Measurements from ENCODE around the gene NPHS1. TPM values are rescaled to one million over a fixed set of nuclear protein-coding genes. Genes with fewer than 3 reads are reported as not detected.

NPHS1 gene
- total and polyA plus RNA-seq, 7 experiments from 2014 or later, result 0.30 to 0.51 TPM; not detected in 5

DNA sequence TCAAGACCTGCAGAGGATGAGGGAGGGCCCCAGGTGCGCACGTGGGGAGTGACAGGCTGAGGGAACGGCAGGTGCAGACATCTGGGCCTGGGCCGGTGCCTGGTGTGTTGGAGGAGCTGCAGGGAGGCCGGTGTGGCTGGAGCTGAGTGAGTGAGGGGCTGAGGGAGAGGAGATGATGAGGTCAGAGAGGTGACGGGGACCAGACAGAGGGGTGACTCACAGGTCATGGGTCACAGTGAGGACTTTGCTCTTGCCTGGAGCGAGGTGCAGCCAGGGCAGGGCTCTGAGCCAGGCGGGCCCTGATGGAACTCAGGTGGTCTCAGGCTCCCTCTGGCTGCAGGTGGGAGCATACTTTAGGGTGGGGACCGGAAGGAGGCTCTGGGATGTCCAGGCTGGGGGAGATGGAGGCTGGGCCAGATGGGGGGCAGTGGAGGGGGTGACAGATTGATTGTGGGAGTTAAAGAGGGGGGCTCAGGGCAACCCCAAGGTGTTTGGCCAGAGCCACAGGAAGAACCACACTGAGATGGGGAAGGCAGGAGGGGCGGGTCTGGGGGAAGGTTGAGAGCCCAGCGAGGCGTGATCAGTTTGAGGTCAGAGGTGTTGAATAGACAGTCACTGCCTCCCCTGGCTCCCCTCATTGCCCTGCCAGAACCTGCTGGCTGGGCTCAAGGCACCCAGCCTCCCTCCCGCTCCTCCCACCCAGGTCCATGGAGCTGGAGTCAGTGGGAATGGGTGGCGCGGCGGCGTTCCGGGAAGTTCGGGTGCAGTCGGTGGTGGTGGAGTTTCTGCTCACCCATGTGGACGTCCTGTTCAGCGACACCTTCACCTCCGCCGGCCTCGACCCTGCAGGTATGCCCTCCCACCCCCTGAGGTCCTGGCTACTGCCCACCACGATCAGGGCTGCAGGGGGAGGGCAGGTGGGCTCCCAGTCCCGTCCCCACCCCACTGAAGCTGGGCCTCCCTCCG is 68.6 kb downstream of the NPHS1 start:
- no peaks in the 10 kb centered on the region for H3K9me3 ChIP-seq (ENCODE audit: control insufficient read depth in 2 of 3, low read length in 3 of 3)
- DNase-seq (no peak), ATAC-seq (no peak)
- H3K36me3 ChIP-seq (ENCODE audit: control insufficient read depth in 2 of 3, insufficient read depth in 3 of 3, low read length in 3 of 3), result peaks cover 0 to 25% (median 0%) of the 10 kb centered on the region in 3 experiments
- no peaks in the 10 kb centered on the region for H3K27me3 Mint-ChIP-seq
- H3K4me3 ChIP-seq (ENCODE audit: low read length), result no peak overlapping the region
- H3K4me1 Mint-ChIP-seq, result peaks cover 0 to 4% (median 0%) of the 10 kb centered on the region in 7 donors
- no peaks in the 10 kb centered on the region for H3K9me3 Mint-ChIP-seq
- H3K27ac Mint-ChIP-seq, result peak overlapping the region in 1 of 9 donors; percentile 31
- H3K27ac ChIP-seq (ENCODE audit: low read depth, low read length), result no peak overlapping the region
- CTCF ChIA-PET, result no interaction called here
- H3K4me3 Mint-ChIP-seq, result no peak overlapping the region
- peaks cover 0 to 10% (median 7%) of the 10 kb centered on the region in 5 donors for H3K36me3 Mint-ChIP-seq
- no peaks in the 10 kb centered on the region for H3K27me3 ChIP-seq (ENCODE audit: control insufficient read depth in 2 of 2, insufficient read depth in 2 of 2, low read length in 2 of 2)
- POLR2A ChIA-PET, result no interaction called here
- intact Hi-C loops (cut with micrococcal nuclease), result no loop called here
- no peaks in the 10 kb centered on the region for H3K4me1 ChIP-seq (ENCODE audit: control insufficient read depth in 2 of 2, insufficient read depth in 2 of 2, low read length in 2 of 2)

DNA sequence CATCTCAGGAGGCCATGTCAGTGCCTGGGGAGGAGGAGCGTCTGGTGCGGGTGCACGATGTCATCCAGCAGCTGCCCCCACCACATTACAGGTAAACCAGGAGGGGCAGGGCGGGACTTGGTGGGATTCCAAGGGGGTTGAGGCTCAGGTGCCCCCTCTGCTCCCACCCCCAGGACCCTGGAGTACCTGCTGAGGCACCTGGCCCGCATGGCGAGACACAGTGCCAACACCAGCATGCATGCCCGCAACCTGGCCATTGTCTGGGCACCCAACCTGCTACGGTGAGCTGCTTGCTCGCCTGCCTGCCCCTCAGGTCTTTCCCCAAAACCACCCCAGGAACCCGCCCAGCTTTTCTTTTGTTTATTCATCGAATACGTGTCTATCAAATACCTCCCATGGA is 69.7 kb downstream of the NPHS1 start:
- Histone ChIP-seq H3K27me3 (ENCODE audit: control insufficient read depth in 2 of 2, insufficient read depth in 2 of 2, low read length in 2 of 2) (no peaks in the 10 kb centered on the region), H3K4me3 (ENCODE audit: low read length) (no peak overlapping the region), H3K9me3 (ENCODE audit: control insufficient read depth in 2 of 3, low read length in 3 of 3) (no peaks in the 10 kb centered on the region), H3K4me1 (ENCODE audit: control insufficient read depth in 2 of 2, insufficient read depth in 2 of 2, low read length in 2 of 2) (no peaks in the 10 kb centered on the region), H3K36me3 (ENCODE audit: control insufficient read depth in 2 of 3, insufficient read depth in 3 of 3, low read length in 3 of 3) (peaks cover 0 to 27% (median 0%) of the 10 kb centered on the region in 3 experiments), H3K27ac (ENCODE audit: low read depth, low read length) (no peak overlapping the region)
- intact Hi-C loops (cut with micrococcal nuclease), result no loop called here
- no peaks in the 10 kb centered on the region for H3K27me3 Mint-ChIP-seq
- DNase-seq, result no peak
- H3K9me3 Mint-ChIP-seq, result no peaks in the 10 kb centered on the region
- no peak overlapping the region for H3K27ac Mint-ChIP-seq
- POLR2A ChIA-PET, result no interaction called here
- peaks cover 0 to 10% (median 7%) of the 10 kb centered on the region in 5 donors for H3K36me3 Mint-ChIP-seq
- H3K4me1 Mint-ChIP-seq, result peaks cover 0 to 5% (median 0%) of the 10 kb centered on the region in 7 donors
- no peak for ATAC-seq
- CTCF ChIA-PET, result interaction anchor here (0.5 to 0.9 kb wide), 2 partner anchors 16 to 18 kb away, joined by 4 read pairs; no protein-coding TSS in a partner anchor
- H3K4me3 Mint-ChIP-seq, result no peak overlapping the region

DNA sequence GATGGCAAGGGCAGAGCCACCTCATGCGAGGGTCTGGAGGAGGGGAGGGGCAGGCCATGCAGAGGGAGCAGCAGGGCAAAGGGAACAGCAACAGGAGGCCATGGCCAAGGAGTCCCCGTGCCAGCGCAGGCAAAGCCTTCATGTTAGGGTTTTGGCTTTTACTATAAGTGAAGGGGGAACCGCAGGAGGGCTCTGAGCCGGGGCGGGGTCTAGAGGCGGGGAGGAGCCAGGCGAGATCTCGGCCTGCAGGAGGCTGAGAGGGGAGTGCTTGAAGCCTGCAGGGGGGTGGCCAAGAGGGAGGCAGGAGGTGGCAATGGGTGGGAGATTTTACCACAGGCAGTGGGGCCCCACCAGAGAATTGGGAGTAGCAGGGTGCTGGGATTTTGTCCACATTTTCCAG is 70.7 kb downstream of the NPHS1 start:
- H3K4me3 Mint-ChIP-seq, result no peak overlapping the region
- no peak for ATAC-seq
- H3K27ac Mint-ChIP-seq, result no peak overlapping the region
- CTCF ChIA-PET, result no interaction called here
- Histone ChIP-seq H3K9me3 (ENCODE audit: control insufficient read depth in 2 of 3, low read length in 3 of 3) (no peaks in the 10 kb centered on the region), H3K4me1 (ENCODE audit: control insufficient read depth in 2 of 2, insufficient read depth in 2 of 2, low read length in 2 of 2) (no peaks in the 10 kb centered on the region), H3K27ac (ENCODE audit: low read depth, low read length) (no peak overlapping the region), H3K27me3 (ENCODE audit: control insufficient read depth in 2 of 2, insufficient read depth in 2 of 2, low read length in 2 of 2) (no peaks in the 10 kb centered on the region), H3K4me3 (ENCODE audit: low read length) (no peak overlapping the region), H3K36me3 (ENCODE audit: control insufficient read depth in 2 of 3, insufficient read depth in 3 of 3, low read length in 3 of 3) (peaks cover 0 to 27% (median 0%) of the 10 kb centered on the region in 3 experiments)
- POLR2A ChIA-PET, result no interaction called here
- peaks cover 0 to 2% (median 0%) of the 10 kb centered on the region in 11 donors for H3K9me3 Mint-ChIP-seq
- peaks cover 0 to 15% (median 7%) of the 10 kb centered on the region in 5 donors for H3K36me3 Mint-ChIP-seq
- intact Hi-C loops (cut with micrococcal nuclease), result no loop called here
- peaks cover 0 to 10% (median 4%) of the 10 kb centered on the region in 7 donors for H3K4me1 Mint-ChIP-seq
- DNase-seq, result no peak
- H3K27me3 Mint-ChIP-seq, result no peaks in the 10 kb centered on the region

DNA sequence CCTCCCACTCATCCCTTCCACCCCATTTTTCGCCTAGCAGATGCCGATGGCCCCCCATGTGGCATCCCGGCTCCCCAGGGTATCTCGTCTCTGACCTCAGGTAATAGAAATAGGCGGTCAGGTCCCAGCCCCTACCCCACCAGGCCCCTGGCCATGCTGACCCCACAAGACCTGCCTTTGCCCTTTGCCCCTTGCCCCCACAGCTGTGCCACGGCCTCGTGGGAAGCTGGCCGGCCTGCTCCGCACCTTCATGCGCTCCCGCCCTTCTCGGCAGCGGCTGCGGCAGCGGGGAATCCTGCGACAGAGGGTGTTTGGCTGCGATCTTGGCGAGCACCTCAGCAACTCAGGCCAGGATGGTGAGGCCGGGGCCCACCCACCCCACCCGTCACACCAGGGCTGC is 71.6 kb downstream of the NPHS1 start:
- no peak overlapping the region for H3K4me3 Mint-ChIP-seq
- no peak overlapping the region for H3K27ac Mint-ChIP-seq
- H3K27ac ChIP-seq (ENCODE audit: low read depth, low read length), result no peak overlapping the region
- no peak for DNase-seq
- no peaks in the 10 kb centered on the region for H3K27me3 ChIP-seq (ENCODE audit: control insufficient read depth in 2 of 2, insufficient read depth in 2 of 2, low read length in 2 of 2)
- CTCF ChIA-PET, result no interaction called here
- H3K36me3 ChIP-seq (ENCODE audit: control insufficient read depth in 2 of 3, insufficient read depth in 3 of 3, low read length in 3 of 3), result peaks cover 0 to 27% (median 0%) of the 10 kb centered on the region in 3 experiments
- peaks cover 0 to 6% of the 10 kb centered on the region in 2 donors for H3K4me1 ChIP-seq (ENCODE audit: control insufficient read depth in 2 of 2, insufficient read depth in 2 of 2, low read length in 2 of 2)
- peaks cover 0 to 16% (median 7%) of the 10 kb centered on the region in 5 donors for H3K36me3 Mint-ChIP-seq
- no peak overlapping the region for H3K4me3 ChIP-seq (ENCODE audit: low read length)
- H3K27me3 Mint-ChIP-seq, result no peaks in the 10 kb centered on the region
- POLR2A ChIA-PET, result no interaction called here
- intact Hi-C loops (cut with micrococcal nuclease), result no loop called here
- peaks cover 0 to 19% (median 9%) of the 10 kb centered on the region in 7 donors for H3K4me1 Mint-ChIP-seq
- ATAC-seq, result no peak
- peaks cover 0 to 2% (median 0%) of the 10 kb centered on the region in 11 donors for H3K9me3 Mint-ChIP-seq
- H3K9me3 ChIP-seq (ENCODE audit: control insufficient read depth in 2 of 3, low read length in 3 of 3), result no peaks in the 10 kb centered on the region

DNA sequence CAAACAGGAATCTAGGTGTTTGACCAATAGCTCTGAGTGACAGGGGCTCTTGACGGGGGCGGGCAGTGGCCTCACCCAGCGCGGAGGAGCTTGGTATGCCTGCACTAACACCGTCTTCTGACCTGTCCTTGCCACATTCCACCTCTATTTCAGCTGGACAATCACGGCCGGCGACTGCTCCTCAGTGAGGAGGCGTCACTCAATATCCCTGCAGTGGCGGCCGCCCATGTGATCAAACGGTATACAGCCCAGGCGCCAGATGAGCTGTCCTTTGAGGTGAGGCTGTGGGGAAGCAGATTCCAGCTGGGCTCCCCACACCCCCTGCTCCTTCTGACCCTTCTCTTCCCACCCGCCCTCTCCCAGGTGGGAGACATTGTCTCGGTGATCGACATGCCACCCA is 72.2 kb downstream of the NPHS1 start:
- Histone ChIP-seq H3K27ac (ENCODE audit: low read depth, low read length) (no peak overlapping the region), H3K4me1 (ENCODE audit: control insufficient read depth in 2 of 2, insufficient read depth in 2 of 2, low read length in 2 of 2) (peaks cover 0 to 6% of the 10 kb centered on the region in 2 donors), H3K27me3 (ENCODE audit: control insufficient read depth in 2 of 2, insufficient read depth in 2 of 2, low read length in 2 of 2) (no peaks in the 10 kb centered on the region), H3K9me3 (ENCODE audit: control insufficient read depth in 2 of 3, low read length in 3 of 3) (no peaks in the 10 kb centered on the region), H3K4me3 (ENCODE audit: low read length) (no peak overlapping the region), H3K36me3 (ENCODE audit: control insufficient read depth in 2 of 3, insufficient read depth in 3 of 3, low read length in 3 of 3) (peaks cover 0 to 24% (median 0%) of the 10 kb centered on the region in 3 experiments)
- Mint-ChIP-seq H3K36me3 (peaks cover 0 to 16% (median 7%) of the 10 kb centered on the region in 5 donors), H3K27me3 (no peaks in the 10 kb centered on the region), H3K4me1 (peaks cover 3 to 19% (median 9%) of the 10 kb centered on the region in 7 donors), H3K4me3 (no peak overlapping the region), H3K9me3 (peaks cover 0 to 2% (median 0%) of the 10 kb centered on the region in 11 donors), H3K27ac (no peak overlapping the region)
- CTCF ChIA-PET, result no interaction called here
- DNase-seq, result no peak
- intact Hi-C loops (cut with micrococcal nuclease), result no loop called here
- ATAC-seq, result no peak
- POLR2A ChIA-PET, result no interaction called here

DNA sequence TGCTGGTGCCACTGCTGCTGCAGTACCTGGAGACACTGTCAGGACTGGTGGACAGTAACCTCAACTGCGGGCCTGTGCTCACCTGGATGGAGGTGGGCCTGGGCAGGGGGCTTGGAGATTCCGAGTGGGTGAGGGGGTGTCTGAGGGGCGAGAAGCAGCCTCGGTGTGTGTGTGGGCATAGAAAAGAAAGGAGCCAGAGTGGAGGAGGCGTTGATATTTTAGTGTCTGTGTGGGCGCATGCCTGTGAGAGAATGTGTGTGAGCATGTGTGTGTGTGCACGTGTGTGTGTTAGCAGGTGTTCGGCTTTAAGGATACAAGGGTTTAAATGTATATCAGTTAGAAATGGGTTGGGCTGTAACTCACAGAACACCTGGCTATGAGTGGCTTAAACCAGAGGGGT is 73.3 kb downstream of the NPHS1 start:
- POLR2A ChIA-PET, result no interaction called here
- H3K27ac Mint-ChIP-seq, result peak overlapping the region in 1 of 9 donors; percentile 25
- H3K4me3 Mint-ChIP-seq, result no peak overlapping the region
- CTCF ChIA-PET, result no interaction called here
- Histone ChIP-seq H3K4me1 (ENCODE audit: control insufficient read depth in 2 of 2, insufficient read depth in 2 of 2, low read length in 2 of 2) (peaks cover 0 to 6% of the 10 kb centered on the region in 2 donors), H3K36me3 (ENCODE audit: control insufficient read depth in 2 of 3, insufficient read depth in 3 of 3, low read length in 3 of 3) (peaks cover 0 to 20% (median 0%) of the 10 kb centered on the region in 3 experiments), H3K27ac (ENCODE audit: low read depth, low read length) (no peak overlapping the region), H3K27me3 (ENCODE audit: control insufficient read depth in 2 of 2, insufficient read depth in 2 of 2, low read length in 2 of 2) (no peaks in the 10 kb centered on the region), H3K4me3 (ENCODE audit: low read length) (no peak overlapping the region), H3K9me3 (ENCODE audit: control insufficient read depth in 2 of 3, low read length in 3 of 3) (no peaks in the 10 kb centered on the region)
- H3K4me1 Mint-ChIP-seq, result peaks cover 13 to 28% (median 18%) of the 10 kb centered on the region in 7 donors
- DNase-seq (no peak), ATAC-seq (no peak)
- H3K36me3 Mint-ChIP-seq, result peaks cover 0 to 16% (median 7%) of the 10 kb centered on the region in 5 donors
- no peaks in the 10 kb centered on the region for H3K27me3 Mint-ChIP-seq
- intact Hi-C loops (cut with micrococcal nuclease), result loop anchor here in 1 of 2 donors (10.0 kb wide), 1 partner anchor 276 kb away; the partner anchor contains the start of genes THAP8 and WDR62
- peaks cover 0 to 2% (median 0%) of the 10 kb centered on the region in 11 donors for H3K9me3 Mint-ChIP-seq
